Parathyroid adenoma (tissue), 2 donors: Measurements from ENCODE around the gene MSI2.

Experiments used
- H2AFZ ChIP-seq: fragments of 300-600 bp; sonication (generic); one replicate; pipeline ENCODE4 v1.7.0; 2017; ENCODE audit warnings: antibody characterized with exemption, mild to moderate bottlenecking
- H3K27ac ChIP-seq: fragments of 300-600 bp; sonication (generic); one replicate; pipeline ENCODE4 v1.7.0; 2017
- H3K27me3 ChIP-seq: fragments of 300-600 bp; sonication (generic); one replicate; pipeline ENCODE4 v1.7.0; 2017; ENCODE audit warnings: low read length; ENCODE audit not compliant: control insufficient read depth, insufficient read depth
- H3K36me3 ChIP-seq: fragments of 300-600 bp; sonication (generic); one replicate; pipeline ENCODE4 v1.7.0; 2017; ENCODE audit warnings: low read length; ENCODE audit not compliant: control insufficient read depth, insufficient read depth
- H3K4me1 ChIP-seq: fragments of 300-600 bp; sonication (generic); one replicate; pipeline ENCODE4 v1.7.0; 2017; ENCODE audit warnings: control low read depth
- H3K4me2 ChIP-seq: fragments of 300-600 bp; sonication (generic); one replicate; pipeline ENCODE4 v1.7.0; 2017; ENCODE audit warnings: low read length
- H3K4me3 ChIP-seq: fragments of 300-600 bp; sonication (generic); one replicate; pipeline ENCODE4 v1.7.0; 2017; ENCODE audit warnings: low read depth, low read length
- H3K79me2 ChIP-seq: fragments of 300-600 bp; sonication (generic); one replicate; pipeline ENCODE4 v1.7.0; 2017; ENCODE audit warnings: control low read depth
- H3K9ac ChIP-seq: fragments of 300-600 bp; sonication (generic); one replicate; pipeline ENCODE4 v1.7.0; 2017; ENCODE audit warnings: mild to moderate bottlenecking
- H3K9me3 ChIP-seq: fragments of 300-600 bp; sonication (generic); one replicate; pipeline ENCODE4 v1.7.0; 2017; ENCODE audit warnings: low read length; ENCODE audit not compliant: control insufficient read depth
- CTCF ChIP-seq: fragments of 300-600 bp; sonication (generic); IDR thresholded peaks from one replicate; pipeline ENCODE4 v1.7.0; 2017; ENCODE audit warnings: antibody characterized with exemption, mild to moderate bottlenecking
- donor health status: primary hyperparathyroidism.

MSI2 gene

GRCh38 chr17:57313097-57313835, 56.9 kb downstream of the MSI2 start:
- no peak overlapping the region for H3K4me3 ChIP-seq
- H3K4me1 ChIP-seq: peaks cover 30% of the 10 kb centered on the region

GRCh38 chr17:57315061-57316015, 59.0 kb downstream of the MSI2 start:
- H3K79me2 ChIP-seq: peaks cover 93% of the 10 kb centered on the region
- H3K4me1 ChIP-seq: peaks cover 31% of the 10 kb centered on the region
- no peak overlapping the region for H3K4me2 ChIP-seq
- no peak overlapping the region for H3K9ac ChIP-seq
- H3K27ac ChIP-seq: no peak overlapping the region
- TF ChIP-seq CTCF: no peak
- H2AFZ ChIP-seq: no peak overlapping the region
- H3K36me3 ChIP-seq: no peaks in the 10 kb centered on the region
- H3K4me3 ChIP-seq: no peak overlapping the region
- no peaks in the 10 kb centered on the region for H3K27me3 ChIP-seq
- H3K9me3 ChIP-seq: no peaks in the 10 kb centered on the region

More at GRCh38 chr17:57313097-57313835, 56.9 kb downstream of the MSI2 start:
- no peaks in the 10 kb centered on the region for H3K27me3 ChIP-seq
- H3K36me3 ChIP-seq: no peaks in the 10 kb centered on the region
- H3K9ac ChIP-seq: no peak overlapping the region
- H3K9me3 ChIP-seq: no peaks in the 10 kb centered on the region
- no peak overlapping the region for H3K4me2 ChIP-seq
- peaks cover 91% of the 10 kb centered on the region for H3K79me2 ChIP-seq
- no peak for TF ChIP-seq CTCF
- peak overlapping the region; percentile 45 for H3K27ac ChIP-seq
- H2AFZ ChIP-seq: no peak overlapping the region

GRCh38 chr17:57316361-57316760, 60.0 kb downstream of the MSI2 start:
- H3K4me2 ChIP-seq: no peak overlapping the region
- no peak overlapping the region for H3K27ac ChIP-seq
- H3K36me3 ChIP-seq: no peaks in the 10 kb centered on the region
- peaks cover 95% of the 10 kb centered on the region for H3K79me2 ChIP-seq
- peaks cover 29% of the 10 kb centered on the region for H3K4me1 ChIP-seq
- no peaks in the 10 kb centered on the region for H3K27me3 ChIP-seq
- H3K9me3 ChIP-seq: no peaks in the 10 kb centered on the region
- H2AFZ ChIP-seq: no peak overlapping the region
- TF ChIP-seq CTCF: no peak
- no peak overlapping the region for H3K4me3 ChIP-seq
- H3K9ac ChIP-seq: no peak overlapping the region

- Histone ChIP-seq H3K9ac (no peak overlapping the region), H3K36me3 (no peaks in the 10 kb centered on the region), H3K27me3 (no peaks in the 10 kb centered on the region), H2AFZ (no peak overlapping the region), H3K27ac (no peak overlapping the region), H3K79me2 (peaks cover 95% of the 10 kb centered on the region), H3K4me3 (no peak overlapping the region), H3K4me2 (no peak overlapping the region), H3K4me1 (peaks cover 25% of the 10 kb centered on the region), H3K9me3 (no peaks in the 10 kb centered on the region)
- TF ChIP-seq CTCF: no peak
Measured at GRCh38 chr17:57317079-57317478, 60.8 kb downstream of the MSI2 start.
